K562 (cell line): ENCODE data around the gene ZFP62. TPM values are rescaled to one million over a fixed set of nuclear protein-coding genes. Genes with fewer than 3 reads are reported as not detected.

ENCODE experiments used
- CBX1 ChIP-seq: sonication (generic); IDR thresholded peaks from 2 replicates; pipeline ENCODE4 v1.6.1; 2016; ENCODE audit warnings: antibody characterized with exemption, low read depth, mild to moderate bottlenecking
- EHMT2 ChIP-seq: fragments of 450-650 bp; IDR thresholded peaks from 2 replicates; pipeline ENCODE4 v1.6.1; 2018; ENCODE audit warnings: antibody characterized with exemption
- FOXJ3 ChIP-seq: sonication (generic); formaldehyde crosslinking; IDR thresholded peaks from 2 replicates; pipeline ENCODE4 v1.4.0; 2020; ENCODE audit warnings: mild to moderate bottlenecking, missing genetic modification reagents
- HNRNPH1 ChIP-seq: fragments of 200-400 bp; formaldehyde crosslinking; optimal IDR thresholded peaks from 2 replicates; pipeline ENCODE3; 2017; ENCODE audit warnings: low read depth, mild to moderate bottlenecking, low read length, moderate library complexity
- JUNB ChIP-seq: fragments of 450-650 bp; formaldehyde crosslinking; conservative IDR thresholded peaks from 2 replicates; pipeline ENCODE4 v1.4.0; 2020; ENCODE audit warnings: mild to moderate bottlenecking
- MEIS2 ChIP-seq: fragments of 450-650 bp; IDR thresholded peaks from 2 replicates; pipeline ENCODE4 v1.6.1; 2014; ENCODE audit warnings: mild to moderate bottlenecking; ENCODE audit not compliant: partially characterized antibody
- MYBL2 ChIP-seq, 2 experiments: fragments of 450-650 bp in 1 of 2; sonication (generic) in 1 of 2; formaldehyde crosslinking in 1 of 2; IDR thresholded peaks; 2 replicates each; pipeline versions ENCODE4 v1.6.1 to v1.8.1; 2017 to 2022; ENCODE audit warnings: borderline replicate concordance in 1 of 2, inconsistent platforms in 1 of 2, low read depth in 1 of 2, mild to moderate bottlenecking in 1 of 2, missing genetic modification reagents in 1 of 2, moderate library complexity in 1 of 2
- NFE2 ChIP-seq: IDR thresholded peaks from 2 replicates; pipeline ENCODE4 v1.6.1; 2014; ENCODE audit warnings: antibody characterized with exemption, low read depth
- PHF8 ChIP-seq: fragments of 200-600 bp; sonication (generic); IDR thresholded peaks from 2 replicates; pipeline ENCODE4 v1.6.1; 2012; ENCODE audit warnings: mixed run types, mild to moderate bottlenecking, inconsistent platforms, low read length, moderate library complexity, borderline replicate concordance
- PTBP1 ChIP-seq: fragments of 200-400 bp; formaldehyde crosslinking; IDR thresholded peaks from 2 replicates; pipeline ENCODE4 v1.6.1; 2017; ENCODE audit warnings: low read depth, low read length
- PTRF ChIP-seq: fragments of 450-650 bp; IDR thresholded peaks from 2 replicates; pipeline ENCODE4 v1.6.1; 2016; ENCODE audit warnings: mild to moderate bottlenecking, missing genetic modification characterization, missing compliant biosample characterization
- RBM22 ChIP-seq: fragments of 200-400 bp; formaldehyde crosslinking; IDR thresholded peaks from 2 replicates; pipeline ENCODE4 v1.6.1; 2018; ENCODE audit warnings: low read length, low read depth; ENCODE audit not compliant: poor library complexity, severe bottlenecking
- SMAD1 ChIP-seq: fragments of 150-350 bp; IDR thresholded peaks from 2 replicates; pipeline ENCODE4 v1.6.1; 2014; ENCODE audit warnings: low read length, low read depth; ENCODE audit not compliant: partially characterized antibody
- SMAD4 ChIP-seq: fragments of 250-450 bp; sonication (Bioruptor Pico); conservative IDR thresholded peaks from 2 replicates; pipeline ENCODE4 v1.8.0; 2021; ENCODE audit warnings: inconsistent platforms, mild to moderate bottlenecking, moderate library complexity
- TEAD1 ChIP-seq, 2 experiments: fragments of 450-650 bp in 1 of 2; sonication (generic) in 1 of 2; formaldehyde crosslinking; IDR thresholded peaks; 2 replicates each; pipeline versions ENCODE4 v1.4.0 to v1.8.0; 2020 to 2022; ENCODE audit warnings: mild to moderate bottlenecking in 2 of 2, missing genetic modification reagents in 1 of 2
- ZNF436 ChIP-seq: fragments of 250-450, 450-650 bp; sonication (Bioruptor Pico); formaldehyde crosslinking; IDR thresholded peaks from 2 replicates; pipeline ENCODE4 v1.7.0; 2020; ENCODE audit warnings: mild to moderate bottlenecking
- polyA plus RNA-seq, 8 experiments: library from polyadenylated mRNA; depleted of rRNA in 4 of 8; stranded (reverse) in 5 of 8; unstranded in 3 of 8; fragments of >200 nt; fragmentation: Nextera tagmentation in 2 of 8; fragmentation: Illumina TruSeq in 1 of 8; extraction: Ambion mirVana in 2 of 8; extraction: Trizol in 1 of 8; gene quantifications; 2 replicates each; pipeline versions ENCODE4 v1.2.1 to v1.2.3, GENCODE V29; 2011 to 2014; ENCODE audit warnings: inconsistent platforms in 1 of 8, missing spikeins in 1 of 8
- total RNA-seq, 7 experiments: library from RNA; depleted of rRNA in 6 of 7; stranded (reverse); fragments of >200 nt in 6 of 7; fragmentation: Illumina TruSeq in 2 of 7; extraction: Trizol in 2 of 7; gene quantifications; 2 replicates each; pipeline versions ENCODE4 v1.2.1 to v1.2.3, GENCODE V29; 2011 to 2021; ENCODE audit warnings: low replicate concordance in 1 of 7
- TF ChIP-seq, protein P1 (sequence below): sonication (generic); formaldehyde crosslinking; IDR thresholded peaks from 2 replicates; pipeline ENCODE4 v1.8.0; 2022; ENCODE audit warnings: mild to moderate bottlenecking, missing genetic modification reagents
- TF ChIP-seq, protein P2 (sequence below): fragments of 450-650 bp; formaldehyde crosslinking; IDR thresholded peaks from 2 replicates; pipeline ENCODE4 v1.4.0; 2020; ENCODE audit warnings: mild to moderate bottlenecking, mixed read lengths
- TF ChIP-seq, protein P3 (sequence below): fragments of 250-450 bp; sonication (Bioruptor Pico); IDR thresholded peaks from 2 replicates; pipeline ENCODE4 v1.5.0; 2020; ENCODE audit warnings: mild to moderate bottlenecking

The ZFP62 gene
- total and polyA plus RNA-seq, 9 of the 15 experiments (the other 6 are each of a cell fraction or from before 2014, with no cell fraction given), result 12.2 to 37.5 (median 25.0) TPM

DNA sequence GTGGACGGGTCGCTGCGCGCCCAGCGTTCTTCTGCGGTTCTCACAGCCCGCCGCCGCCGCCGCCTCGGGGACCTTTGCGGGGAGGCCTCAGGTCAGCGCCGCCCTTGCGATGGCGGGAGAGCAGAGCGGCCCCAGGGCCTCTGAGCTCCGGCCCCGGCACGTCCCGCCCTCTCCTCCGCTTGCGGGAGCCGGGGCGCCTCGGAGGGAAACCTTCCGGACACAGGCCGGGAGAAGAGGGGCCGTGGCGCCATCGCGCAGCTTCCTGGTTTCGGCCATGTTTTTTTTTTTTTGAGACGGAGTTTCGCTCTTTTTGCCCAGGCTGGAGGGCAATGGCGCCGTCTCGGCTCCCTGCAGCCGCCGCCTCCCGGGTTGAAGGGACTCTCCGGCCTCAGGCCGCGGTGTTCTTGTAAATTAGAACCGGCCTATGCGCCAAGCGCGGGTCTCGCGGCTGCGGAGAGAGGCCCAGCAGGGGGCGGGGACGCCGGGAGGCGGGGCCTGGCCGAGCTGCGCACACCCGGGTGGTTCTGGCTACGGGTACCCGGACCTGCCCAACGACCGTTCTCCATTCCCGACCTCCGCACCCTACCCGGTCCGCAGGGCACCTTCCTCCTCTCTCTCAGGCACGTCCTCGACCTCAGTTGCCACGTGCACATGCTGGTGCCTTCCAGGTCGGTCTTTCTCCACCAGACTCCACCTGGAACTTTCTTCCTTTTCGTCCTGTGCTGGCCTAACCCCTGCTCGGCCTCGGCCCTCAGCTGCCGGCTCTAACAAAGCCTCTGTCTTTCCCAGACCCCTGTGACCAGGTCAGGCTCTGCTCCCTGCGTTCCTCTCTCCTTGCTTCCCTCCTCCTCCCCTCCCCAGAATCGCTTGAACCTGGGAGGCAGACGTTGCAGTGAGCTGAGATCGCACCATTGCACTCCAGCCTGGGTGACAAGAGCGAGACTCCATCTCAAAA is 29.7 kb downstream of the ZFP62 start (continued):
- TF ChIP-seq EHMT2 (no peak), JUNB (CRISPR knock-in tag) (no peak), TEAD1 (CRISPR knock-in tag; IDR thresholded peaks at IDR 0.05) (peak in 1 of 2 experiments; percentile 58; a peak in 2 of 4 replicates), CBX1 (no peak; the same call in 1 of the 2 replicates), SMAD1 (no peak), PTBP1 (no peak), PHF8 (peak; percentile 86), SMAD4 (CRISPR knock-in tag) (peak; percentile 62), MYBL2 (IDR thresholded peaks at IDR 0.05; ENCODE audit: low read depth) (no peak), MYBL2 (CRISPR knock-in tag; IDR thresholded peaks at IDR 0.05; ENCODE audit: borderline replicate concordance) (no peak), RBM22 (no peak), PTRF (tag) (no peak), ZNF436 (CRISPR knock-in tag) (no peak), NFE2 (no peak), FOXJ3 (CRISPR knock-in tag) (no peak), HNRNPH1 (no peak), MEIS2 (no peak)
- TF ChIP-seq, protein P1, sequence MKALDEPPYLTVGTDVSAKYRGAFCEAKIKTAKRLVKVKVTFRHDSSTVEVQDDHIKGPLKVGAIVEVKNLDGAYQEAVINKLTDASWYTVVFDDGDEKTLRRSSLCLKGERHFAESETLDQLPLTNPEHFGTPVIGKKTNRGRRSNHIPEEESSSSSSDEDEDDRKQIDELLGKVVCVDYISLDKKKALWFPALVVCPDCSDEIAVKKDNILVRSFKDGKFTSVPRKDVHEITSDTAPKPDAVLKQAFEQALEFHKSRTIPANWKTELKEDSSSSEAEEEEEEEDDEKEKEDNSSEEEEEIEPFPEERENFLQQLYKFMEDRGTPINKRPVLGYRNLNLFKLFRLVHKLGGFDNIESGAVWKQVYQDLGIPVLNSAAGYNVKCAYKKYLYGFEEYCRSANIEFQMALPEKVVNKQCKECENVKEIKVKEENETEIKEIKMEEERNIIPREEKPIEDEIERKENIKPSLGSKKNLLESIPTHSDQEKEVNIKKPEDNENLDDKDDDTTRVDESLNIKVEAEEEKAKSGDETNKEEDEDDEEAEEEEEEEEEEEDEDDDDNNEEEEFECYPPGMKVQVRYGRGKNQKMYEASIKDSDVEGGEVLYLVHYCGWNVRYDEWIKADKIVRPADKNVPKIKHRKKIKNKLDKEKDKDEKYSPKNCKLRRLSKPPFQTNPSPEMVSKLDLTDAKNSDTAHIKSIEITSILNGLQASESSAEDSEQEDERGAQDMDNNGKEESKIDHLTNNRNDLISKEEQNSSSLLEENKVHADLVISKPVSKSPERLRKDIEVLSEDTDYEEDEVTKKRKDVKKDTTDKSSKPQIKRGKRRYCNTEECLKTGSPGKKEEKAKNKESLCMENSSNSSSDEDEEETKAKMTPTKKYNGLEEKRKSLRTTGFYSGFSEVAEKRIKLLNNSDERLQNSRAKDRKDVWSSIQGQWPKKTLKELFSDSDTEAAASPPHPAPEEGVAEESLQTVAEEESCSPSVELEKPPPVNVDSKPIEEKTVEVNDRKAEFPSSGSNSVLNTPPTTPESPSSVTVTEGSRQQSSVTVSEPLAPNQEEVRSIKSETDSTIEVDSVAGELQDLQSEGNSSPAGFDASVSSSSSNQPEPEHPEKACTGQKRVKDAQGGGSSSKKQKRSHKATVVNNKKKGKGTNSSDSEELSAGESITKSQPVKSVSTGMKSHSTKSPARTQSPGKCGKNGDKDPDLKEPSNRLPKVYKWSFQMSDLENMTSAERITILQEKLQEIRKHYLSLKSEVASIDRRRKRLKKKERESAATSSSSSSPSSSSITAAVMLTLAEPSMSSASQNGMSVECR (CRISPR knock-in tag), result peak; percentile 64; the same call in 1 of the 2 replicates
- TF ChIP-seq, protein P2, sequence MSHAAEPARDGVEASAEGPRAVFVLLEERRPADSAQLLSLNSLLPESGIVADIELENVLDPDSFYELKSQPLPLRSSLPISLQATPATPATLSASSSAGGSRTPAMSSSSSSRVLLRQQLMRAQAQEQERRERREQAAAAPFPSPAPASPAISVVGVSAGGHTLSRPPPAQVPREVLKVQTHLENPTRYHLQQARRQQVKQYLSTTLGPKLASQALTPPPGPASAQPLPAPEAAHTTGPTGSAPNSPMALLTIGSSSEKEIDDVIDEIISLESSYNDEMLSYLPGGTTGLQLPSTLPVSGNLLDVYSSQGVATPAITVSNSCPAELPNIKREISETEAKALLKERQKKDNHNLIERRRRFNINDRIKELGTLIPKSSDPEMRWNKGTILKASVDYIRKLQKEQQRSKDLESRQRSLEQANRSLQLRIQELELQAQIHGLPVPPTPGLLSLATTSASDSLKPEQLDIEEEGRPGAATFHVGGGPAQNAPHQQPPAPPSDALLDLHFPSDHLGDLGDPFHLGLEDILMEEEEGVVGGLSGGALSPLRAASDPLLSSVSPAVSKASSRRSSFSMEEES (CRISPR knock-in tag), result no peak
- TF ChIP-seq, protein P3, sequence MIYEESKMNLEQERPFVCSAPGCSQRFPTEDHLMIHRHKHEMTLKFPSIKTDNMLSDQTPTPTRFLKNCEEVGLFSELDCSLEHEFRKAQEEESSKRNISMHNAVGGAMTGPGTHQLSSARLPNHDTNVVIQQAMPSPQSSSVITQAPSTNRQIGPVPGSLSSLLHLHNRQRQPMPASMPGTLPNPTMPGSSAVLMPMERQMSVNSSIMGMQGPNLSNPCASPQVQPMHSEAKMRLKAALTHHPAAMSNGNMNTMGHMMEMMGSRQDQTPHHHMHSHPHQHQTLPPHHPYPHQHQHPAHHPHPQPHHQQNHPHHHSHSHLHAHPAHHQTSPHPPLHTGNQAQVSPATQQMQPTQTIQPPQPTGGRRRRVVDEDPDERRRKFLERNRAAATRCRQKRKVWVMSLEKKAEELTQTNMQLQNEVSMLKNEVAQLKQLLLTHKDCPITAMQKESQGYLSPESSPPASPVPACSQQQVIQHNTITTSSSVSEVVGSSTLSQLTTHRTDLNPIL (CRISPR knock-in tag), result no peak
